Stimulated activated naive CD8-positive, alpha-beta T cell treated with anti-CD3 and anti-CD28 coated beads, Interleukin-15, Interleukin-2, amounts not matched to agents 100 ng/mL and 50 ng/mL, for 24 hours (primary cell): Measurements from ENCODE around the gene ARL5C.
"Not testable (repeated sequence)": the region's sequence is repeated elsewhere in the genome, so short reads cannot be mapped to it uniquely, and the experiment has no call there.

ENCODE experiments used
- H3K27ac Mint-ChIP-seq: one replicate; pipeline ENCODE4 v1.8.0; 2021; ENCODE audit warnings: mild to moderate bottlenecking, mixed read lengths
- H3K27me3 Mint-ChIP-seq: one replicate; pipeline ENCODE4 v1.8.0; 2021; ENCODE audit warnings: mixed read lengths
- H3K36me3 Mint-ChIP-seq: one replicate; pipeline ENCODE4 v1.8.0; 2021; ENCODE audit warnings: low read depth, mixed read lengths
- H3K4me1 Mint-ChIP-seq: one replicate; pipeline ENCODE4 v1.8.0; 2021; ENCODE audit warnings: low read depth, mixed read lengths
- H3K4me3 Mint-ChIP-seq: one replicate; pipeline ENCODE4 v1.8.0; 2021; ENCODE audit warnings: mild to moderate bottlenecking, mixed read lengths
- H3K9me3 Mint-ChIP-seq: one replicate; pipeline ENCODE4 v1.8.0; 2021; ENCODE audit warnings: mixed read lengths

Gene ARL5C

GRCh38 chr17:39145143-39145542 lies 20.8 kb downstream of the ARL5C start:
- Mint-ChIP-seq H3K27ac (no peak overlapping the region), H3K4me3 (no peak overlapping the region), H3K9me3 (no peaks in the 10 kb centered on the region), H3K4me1 (peaks cover under 1% of the 10 kb centered on the region), H3K36me3 (no peaks in the 10 kb centered on the region), H3K27me3 (no peaks in the 10 kb centered on the region)

- H3K4me1 Mint-ChIP-seq, result no peaks in the 10 kb centered on the region
- no peaks in the 10 kb centered on the region for H3K27me3 Mint-ChIP-seq
- no peak overlapping the region for H3K27ac Mint-ChIP-seq
- no peak overlapping the region for H3K4me3 Mint-ChIP-seq
- no peaks in the 10 kb centered on the region for H3K9me3 Mint-ChIP-seq
- no peaks in the 10 kb centered on the region for H3K36me3 Mint-ChIP-seq
These were observed 21.5 kb downstream of the ARL5C start for GRCh38 chr17:39144416-39144840.

GRCh38 chr17:39143552-39144093 lies 22.3 kb downstream of the ARL5C start:
- Mint-ChIP-seq H3K27ac (no peak overlapping the region), H3K27me3 (no peaks in the 10 kb centered on the region), H3K9me3 (no peaks in the 10 kb centered on the region), H3K4me1 (no peaks in the 10 kb centered on the region), H3K36me3 (no peaks in the 10 kb centered on the region), H3K4me3 (no peak overlapping the region)

- no peaks in the 10 kb centered on the region for H3K9me3 Mint-ChIP-seq
- H3K27me3 Mint-ChIP-seq, result no peaks in the 10 kb centered on the region
- H3K4me3 Mint-ChIP-seq, result no peak overlapping the region
- H3K36me3 Mint-ChIP-seq, result no peaks in the 10 kb centered on the region
- H3K27ac Mint-ChIP-seq, result no peak overlapping the region
- H3K4me1 Mint-ChIP-seq, result no peaks in the 10 kb centered on the region
These were observed 23.9 kb downstream of the ARL5C start for GRCh38 chr17:39141915-39142664.

- no peak overlapping the region for H3K27ac Mint-ChIP-seq
- H3K4me1 Mint-ChIP-seq, result no peaks in the 10 kb centered on the region
- H3K4me3 Mint-ChIP-seq, result no peak overlapping the region
- H3K36me3 Mint-ChIP-seq, result no peaks in the 10 kb centered on the region
- H3K9me3 Mint-ChIP-seq, result no peaks in the 10 kb centered on the region
- no peaks in the 10 kb centered on the region for H3K27me3 Mint-ChIP-seq
These were observed 24.7 kb downstream of the ARL5C start for GRCh38 chr17:39141294-39141693.

GRCh38 chr17:39139561-39139960 lies 26.4 kb downstream of the ARL5C start:
- no peaks in the 10 kb centered on the region for H3K27me3 Mint-ChIP-seq

GRCh38 chr17:39139161-39139511 lies 26.8 kb downstream of the ARL5C start:
- Mint-ChIP-seq H3K4me1 (peaks cover 4% of the 10 kb centered on the region), H3K27me3 (no peaks in the 10 kb centered on the region), H3K9me3 (no peaks in the 10 kb centered on the region), H3K27ac (no peak overlapping the region), H3K4me3 (no peak overlapping the region), H3K36me3 (no peaks in the 10 kb centered on the region)

More at GRCh38 chr17:39139561-39139960, 26.4 kb downstream of the ARL5C start:
- Mint-ChIP-seq H3K4me3 (no peak overlapping the region), H3K4me1 (peaks cover 4% of the 10 kb centered on the region), H3K27ac (no peak overlapping the region), H3K36me3 (no peaks in the 10 kb centered on the region), H3K9me3 (no peaks in the 10 kb centered on the region)

- no peaks in the 10 kb centered on the region for H3K36me3 Mint-ChIP-seq
These were observed 27.4 kb downstream of the ARL5C start for GRCh38 chr17:39138431-39139160.

GRCh38 chr17:39134878-39135277 lies 31.1 kb downstream of the ARL5C start:
- Mint-ChIP-seq H3K9me3 (no peaks in the 10 kb centered on the region), H3K36me3 (no peaks in the 10 kb centered on the region), H3K27ac (no peak overlapping the region), H3K4me1 (peaks cover 4% of the 10 kb centered on the region), H3K27me3 (no peaks in the 10 kb centered on the region), H3K4me3 (no peak overlapping the region)

More at GRCh38 chr17:39138431-39139160, 27.4 kb downstream of the ARL5C start:
- no peak overlapping the region for H3K4me3 Mint-ChIP-seq
- H3K27me3 Mint-ChIP-seq, result no peaks in the 10 kb centered on the region
- no peaks in the 10 kb centered on the region for H3K9me3 Mint-ChIP-seq
- H3K4me1 Mint-ChIP-seq, result peaks cover 4% of the 10 kb centered on the region
- no peak overlapping the region for H3K27ac Mint-ChIP-seq

GRCh38 chr17:39132192-39132610 lies 33.8 kb downstream of the ARL5C start:
- peaks cover 4% of the 10 kb centered on the region for H3K4me1 Mint-ChIP-seq
- no peak overlapping the region for H3K27ac Mint-ChIP-seq
- no peaks in the 10 kb centered on the region for H3K27me3 Mint-ChIP-seq
- no peaks in the 10 kb centered on the region for H3K9me3 Mint-ChIP-seq
- no peaks in the 10 kb centered on the region for H3K36me3 Mint-ChIP-seq
- H3K4me3 Mint-ChIP-seq, result no peak overlapping the region

GRCh38 chr17:39131616-39132015 lies 34.3 kb downstream of the ARL5C start:
- Mint-ChIP-seq H3K36me3 (no peaks in the 10 kb centered on the region), H3K4me1 (peaks cover 4% of the 10 kb centered on the region), H3K9me3 (no peaks in the 10 kb centered on the region), H3K4me3 (no peak overlapping the region), H3K27me3 (no peaks in the 10 kb centered on the region), H3K27ac (no peak overlapping the region)

- no peaks in the 10 kb centered on the region for H3K27me3 Mint-ChIP-seq
- no peaks in the 10 kb centered on the region for H3K36me3 Mint-ChIP-seq
- peaks cover 4% of the 10 kb centered on the region for H3K4me1 Mint-ChIP-seq
- no peak overlapping the region for H3K27ac Mint-ChIP-seq
- no peaks in the 10 kb centered on the region for H3K9me3 Mint-ChIP-seq
- no peak overlapping the region for H3K4me3 Mint-ChIP-seq
These were observed 35.8 kb downstream of the ARL5C start for GRCh38 chr17:39130205-39130604.

GRCh38 chr17:39129544-39129943 lies 36.4 kb downstream of the ARL5C start:
- not testable (repeated sequence) for H3K4me3 Mint-ChIP-seq, H3K36me3 Mint-ChIP-seq, H3K4me1 Mint-ChIP-seq, H3K9me3 Mint-ChIP-seq, H3K27me3 Mint-ChIP-seq, H3K27ac Mint-ChIP-seq

GRCh38 chr17:39126436-39126835 lies 39.5 kb downstream of the ARL5C start:
- H3K4me1 Mint-ChIP-seq, result no peaks in the 10 kb centered on the region
- H3K36me3 Mint-ChIP-seq, result no peaks in the 10 kb centered on the region
- H3K9me3 Mint-ChIP-seq, result no peaks in the 10 kb centered on the region
- no peak overlapping the region for H3K4me3 Mint-ChIP-seq
- no peak overlapping the region for H3K27ac Mint-ChIP-seq
- H3K27me3 Mint-ChIP-seq, result no peaks in the 10 kb centered on the region

- no peaks in the 10 kb centered on the region for H3K27me3 Mint-ChIP-seq
- H3K4me3 Mint-ChIP-seq, result no peak overlapping the region
- H3K9me3 Mint-ChIP-seq, result no peaks in the 10 kb centered on the region
- H3K27ac Mint-ChIP-seq, result no peak overlapping the region
- H3K4me1 Mint-ChIP-seq, result no peaks in the 10 kb centered on the region
- H3K36me3 Mint-ChIP-seq, result no peaks in the 10 kb centered on the region
These were observed 40.7 kb downstream of the ARL5C start for GRCh38 chr17:39125143-39125875.
